ENCODE data around the gene C2CD2.

GRCh38 chr21:41902946-41903345, 50.9 kb downstream of the C2CD2 start:
- TF ChIP-seq, protein P1, sequence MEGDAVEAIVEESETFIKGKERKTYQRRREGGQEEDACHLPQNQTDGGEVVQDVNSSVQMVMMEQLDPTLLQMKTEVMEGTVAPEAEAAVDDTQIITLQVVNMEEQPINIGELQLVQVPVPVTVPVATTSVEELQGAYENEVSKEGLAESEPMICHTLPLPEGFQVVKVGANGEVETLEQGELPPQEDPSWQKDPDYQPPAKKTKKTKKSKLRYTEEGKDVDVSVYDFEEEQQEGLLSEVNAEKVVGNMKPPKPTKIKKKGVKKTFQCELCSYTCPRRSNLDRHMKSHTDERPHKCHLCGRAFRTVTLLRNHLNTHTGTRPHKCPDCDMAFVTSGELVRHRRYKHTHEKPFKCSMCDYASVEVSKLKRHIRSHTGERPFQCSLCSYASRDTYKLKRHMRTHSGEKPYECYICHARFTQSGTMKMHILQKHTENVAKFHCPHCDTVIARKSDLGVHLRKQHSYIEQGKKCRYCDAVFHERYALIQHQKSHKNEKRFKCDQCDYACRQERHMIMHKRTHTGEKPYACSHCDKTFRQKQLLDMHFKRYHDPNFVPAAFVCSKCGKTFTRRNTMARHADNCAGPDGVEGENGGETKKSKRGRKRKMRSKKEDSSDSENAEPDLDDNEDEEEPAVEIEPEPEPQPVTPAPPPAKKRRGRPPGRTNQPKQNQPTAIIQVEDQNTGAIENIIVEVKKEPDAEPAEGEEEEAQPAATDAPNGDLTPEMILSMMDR (conservative IDR thresholded peaks at IDR 0.05 in 1 of 2, IDR thresholded peaks at IDR 0.05 in 1 of 2; ENCODE audit: low read depth in 1 of 2, low read length in 2 of 2): no peak
- TF ChIP-seq EZH2 (IDR thresholded peaks at IDR 0.05; ENCODE audit: low read length, missing control alignments): no peak
